H9 (cell line): ENCODE data around the gene OPTC. TPM values are rescaled to one million over a fixed set of nuclear protein-coding genes. Genes with fewer than 3 reads are reported as not detected.

Source experiments
- DNase-seq: peaks from one replicate; pipeline ENCODE4 v3.0.0-alpha.2; 2017
- H2AFZ ChIP-seq: one replicate; pipeline ENCODE4 v1.6.1; 2013; ENCODE audit warnings: mild to moderate bottlenecking, low read length, control low read depth, moderate library complexity
- H2AK5ac ChIP-seq: 2 replicates; pipeline ENCODE4 v1.6.1; 2013; ENCODE audit warnings: low read length, control low read depth, mixed read lengths; ENCODE audit not compliant: insufficient read length
- H2BK120ac ChIP-seq: one replicate; pipeline ENCODE4 v1.6.1; 2013; ENCODE audit warnings: low read depth, mild to moderate bottlenecking, low read length, control low read depth, inconsistent platforms; ENCODE audit not compliant: poor library complexity, severe bottlenecking
- H2BK12ac ChIP-seq: 2 replicates; pipeline ENCODE4 v1.6.1; 2013; ENCODE audit warnings: low read length, control low read depth, mixed read lengths, low read depth; ENCODE audit not compliant: insufficient read length
- H2BK15ac ChIP-seq: 2 replicates; pipeline ENCODE4 v1.6.1; 2013; ENCODE audit warnings: low read depth, low read length, control low read depth
- H2BK20ac ChIP-seq: one replicate; pipeline ENCODE4 v1.6.1; 2013; ENCODE audit warnings: low read depth, mild to moderate bottlenecking, low read length, control low read depth, inconsistent platforms; ENCODE audit not compliant: poor library complexity, severe bottlenecking
- H2BK5ac ChIP-seq: 2 replicates; pipeline ENCODE4 v1.6.1; 2013; ENCODE audit warnings: low read length, control low read depth, mixed read lengths; ENCODE audit not compliant: insufficient read length
- H3K14ac ChIP-seq: 2 replicates; pipeline ENCODE4 v1.6.1; 2013; ENCODE audit warnings: low read length, control low read depth; ENCODE audit not compliant: insufficient read depth
- H3K18ac ChIP-seq: 2 replicates; pipeline ENCODE4 v1.6.1; 2013; ENCODE audit warnings: low read depth, mild to moderate bottlenecking, mixed read lengths, low read length, control low read depth; ENCODE audit not compliant: insufficient read length
- H3K23ac ChIP-seq: 2 replicates; pipeline ENCODE4 v1.6.1; 2013; ENCODE audit warnings: low read length, control low read depth, mixed read lengths, low read depth; ENCODE audit not compliant: insufficient read length
- H3K23me2 ChIP-seq: 2 replicates; pipeline ENCODE4 v1.6.1; 2013; ENCODE audit warnings: low read depth, mild to moderate bottlenecking, mixed read lengths, low read length, control low read depth; ENCODE audit not compliant: insufficient read length, poor library complexity, severe bottlenecking
- H3K27ac ChIP-seq: 2 replicates; pipeline ENCODE4 v1.5.1; 2013; ENCODE audit warnings: low read length, control low read depth, mixed read lengths, low read depth; ENCODE audit not compliant: insufficient read length
- H3K27me3 ChIP-seq: 2 replicates; pipeline ENCODE4 v1.6.1; 2013; ENCODE audit warnings: low read length, control low read depth, inconsistent platforms; ENCODE audit not compliant: insufficient read depth
- H3K4ac ChIP-seq: 2 replicates; pipeline ENCODE4 v1.6.1; 2013; ENCODE audit warnings: low read depth, mild to moderate bottlenecking, control low read depth, inconsistent platforms, low read length, moderate library complexity
- H3K4me1 ChIP-seq: 2 replicates; pipeline ENCODE4 v1.6.1; 2013; ENCODE audit warnings: low read length, control low read depth, inconsistent platforms; ENCODE audit not compliant: insufficient read depth
- H3K4me2 ChIP-seq: 2 replicates; pipeline ENCODE4 v1.6.1; 2013; ENCODE audit warnings: low read length, control low read depth, mixed read lengths; ENCODE audit not compliant: insufficient read length, insufficient read depth
- H3K56ac ChIP-seq: 2 replicates; pipeline ENCODE4 v1.6.1; 2013; ENCODE audit warnings: low read depth, mild to moderate bottlenecking, mixed read lengths, low read length, control low read depth; ENCODE audit not compliant: insufficient read length
- H3K79me1 ChIP-seq: 2 replicates; pipeline ENCODE4 v1.6.1; 2013; ENCODE audit warnings: low read depth, mild to moderate bottlenecking, moderate library complexity, low read length, control low read depth, inconsistent platforms; ENCODE audit not compliant: insufficient read depth, poor library complexity, severe bottlenecking
- H3K79me2 ChIP-seq: 2 replicates; pipeline ENCODE4 v1.6.1; 2013; ENCODE audit warnings: low read length, control low read depth, inconsistent platforms; ENCODE audit not compliant: insufficient read depth
- H3K9ac ChIP-seq: 2 replicates; pipeline ENCODE4 v1.6.1; 2013; ENCODE audit warnings: low read length, control low read depth, mixed read lengths; ENCODE audit not compliant: insufficient read length; ENCODE audit errors: extremely low read depth
- H3K9me3 ChIP-seq: one replicate; pipeline ENCODE4 v1.6.1; 2013; ENCODE audit warnings: low read depth, low read length, inconsistent platforms; ENCODE audit not compliant: control insufficient read depth
- H3T11ph ChIP-seq: one replicate; pipeline ENCODE4 v1.6.1; 2013; ENCODE audit warnings: mild to moderate bottlenecking, low read length, control low read depth, inconsistent platforms
- H4K20me1 ChIP-seq: one replicate; pipeline ENCODE4 v1.6.1; 2013; ENCODE audit not compliant: control insufficient read depth, insufficient read length, insufficient read depth
- H4K5ac ChIP-seq: 2 replicates; pipeline ENCODE4 v1.6.1; 2013; ENCODE audit warnings: low read depth, mild to moderate bottlenecking, mixed read lengths, low read length, control low read depth; ENCODE audit not compliant: insufficient read length
- H4K8ac ChIP-seq: replicated peaks from 2 replicates; pipeline ENCODE4 v1.6.1; 2013; ENCODE audit warnings: low read length, control low read depth, mixed read lengths, low read depth; ENCODE audit not compliant: insufficient read length
- H4K91ac ChIP-seq: 2 replicates; pipeline ENCODE4 v1.6.1; 2013; ENCODE audit warnings: low read depth, mild to moderate bottlenecking, moderate library complexity, mixed read lengths, low read length, control low read depth; ENCODE audit not compliant: insufficient read length
- H3K27ac Mint-ChIP-seq, 3 experiments: 2 replicates in 2 of 3; 3 replicates in 1 of 3; pipeline ENCODE4 v1.8.0; 2020 to 2021; ENCODE audit warnings: mixed read lengths in 3 of 3, mild to moderate bottlenecking in 1 of 3, moderate library complexity in 1 of 3
- H3K27me3 Mint-ChIP-seq: 2 replicates; pipeline ENCODE4 v1.8.0; 2021; ENCODE audit warnings: low read depth, mild to moderate bottlenecking, moderate library complexity, mixed read lengths
- H3K36me3 Mint-ChIP-seq, 3 experiments: 2 replicates in 2 of 3; 3 replicates in 1 of 3; pipeline ENCODE4 v1.8.0; 2020 to 2021; ENCODE audit warnings: low read depth in 3 of 3, mixed read lengths in 3 of 3; ENCODE audit not compliant: insufficient read depth in 1 of 3
- H3K4me1 Mint-ChIP-seq, 2 experiments: 2 replicates each; pipeline ENCODE4 v1.8.0; 2020; ENCODE audit warnings: mixed read lengths in 2 of 2
- H3K4me3 Mint-ChIP-seq, 2 experiments: 2 replicates in 1 of 2; 3 replicates in 1 of 2; pipeline ENCODE4 v1.8.0; 2020 to 2021; ENCODE audit warnings: mild to moderate bottlenecking in 2 of 2, mixed read lengths in 2 of 2, moderate library complexity in 1 of 2
- H3K9me3 Mint-ChIP-seq, 2 experiments: 2 replicates in 1 of 2; 3 replicates in 1 of 2; pipeline ENCODE4 v1.8.0; 2020; ENCODE audit warnings: mild to moderate bottlenecking in 2 of 2, mixed read lengths in 2 of 2, moderate library complexity in 1 of 2
- WGBS: extraction: QIAGEN DNeasy Blood & Tissue Kit; methylation state at CpG from one replicate; pipeline ENCODE4 v1.1.7; 2013; ENCODE audit warnings: missing lambda C conversion rate, low lambda C conversion rate, mixed read lengths; ENCODE audit not compliant: insufficient read length; ENCODE audit errors: extremely low coverage; 5-methylcytosine and 5-hydroxymethylcytosine counted together
- total RNA-seq: library from RNA; stranded (reverse); gene quantifications from 2 replicates; pipeline ENCODE4 v1.2.1, GENCODE V29; 2021
- TF ChIP-seq, protein P1 (sequence below): fragments of 200-600 bp; sonication (generic); conservative IDR thresholded peaks from 3 replicates; pipeline ENCODE4 v1.8.0; 2021; ENCODE audit warnings: antibody characterized with exemption, mild to moderate bottlenecking

OPTC gene
- total RNA-seq, 1 experiment from 2014 or later = 1.1 TPM

DNA sequence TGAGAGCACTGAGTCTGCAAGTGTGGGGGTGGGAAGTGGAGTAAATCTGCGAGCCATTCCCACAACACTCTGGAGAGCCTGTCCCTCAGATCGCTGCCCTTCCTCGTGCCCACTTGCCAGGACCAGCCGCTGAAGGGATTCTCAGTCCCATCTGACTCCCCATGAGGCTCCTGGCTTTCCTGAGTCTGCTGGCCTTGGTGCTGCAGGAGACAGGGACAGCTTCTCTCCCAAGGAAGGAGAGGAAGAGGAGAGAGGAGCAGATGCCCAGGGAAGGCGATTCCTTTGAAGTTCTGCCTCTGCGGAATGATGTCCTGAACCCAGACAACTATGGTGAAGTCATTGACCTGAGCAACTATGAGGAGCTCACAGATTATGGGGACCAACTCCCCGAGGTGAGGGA is 1.9 kb downstream of the OPTC start:
- Histone ChIP-seq H3K56ac (no peak overlapping the region), H3K79me2 (no peaks in the 10 kb centered on the region), H3K23ac (no peak overlapping the region), H4K20me1 (no peaks in the 10 kb centered on the region), H3K9ac (no peak overlapping the region), H3K18ac (no peak overlapping the region), H3K79me1 (no peaks in the 10 kb centered on the region), H3K14ac (no peak overlapping the region), H4K91ac (no peak overlapping the region), H3K4ac (no peak overlapping the region), H3K4me2 (no peak overlapping the region), H2AK5ac (no peak overlapping the region), H2BK12ac (no peak overlapping the region), H2BK120ac (no peak overlapping the region), H2AFZ (no peak overlapping the region), H3T11ph (no peak overlapping the region), H2BK15ac (no peak overlapping the region), H4K8ac (no peak overlapping the region), H4K5ac (no peak overlapping the region), H3K23me2 (no peaks in the 10 kb centered on the region), H3K4me1 (no peaks in the 10 kb centered on the region; the same call in 1 of the 2 replicates), H3K9me3 (no peaks in the 10 kb centered on the region), H2BK20ac (no peak overlapping the region), H3K27me3 (no peaks in the 10 kb centered on the region), H3K27ac (no peak overlapping the region), H2BK5ac (no peak overlapping the region)
- H3K9me3 Mint-ChIP-seq = no peaks in the 10 kb centered on the region
- no peak for DNase-seq
- no peak overlapping the region for H3K4me3 Mint-ChIP-seq
- no peak overlapping the region for H3K27ac Mint-ChIP-seq
- no CpG with 5 or more reads among the region's 7 CpGs for WGBS
- H3K36me3 Mint-ChIP-seq = 0 out of 7 replicates have a peak, but pooled peaks cover 0 to 5% (median 2%) of the 10 kb centered on the region in 3 experiments
- TF ChIP-seq, protein P1, sequence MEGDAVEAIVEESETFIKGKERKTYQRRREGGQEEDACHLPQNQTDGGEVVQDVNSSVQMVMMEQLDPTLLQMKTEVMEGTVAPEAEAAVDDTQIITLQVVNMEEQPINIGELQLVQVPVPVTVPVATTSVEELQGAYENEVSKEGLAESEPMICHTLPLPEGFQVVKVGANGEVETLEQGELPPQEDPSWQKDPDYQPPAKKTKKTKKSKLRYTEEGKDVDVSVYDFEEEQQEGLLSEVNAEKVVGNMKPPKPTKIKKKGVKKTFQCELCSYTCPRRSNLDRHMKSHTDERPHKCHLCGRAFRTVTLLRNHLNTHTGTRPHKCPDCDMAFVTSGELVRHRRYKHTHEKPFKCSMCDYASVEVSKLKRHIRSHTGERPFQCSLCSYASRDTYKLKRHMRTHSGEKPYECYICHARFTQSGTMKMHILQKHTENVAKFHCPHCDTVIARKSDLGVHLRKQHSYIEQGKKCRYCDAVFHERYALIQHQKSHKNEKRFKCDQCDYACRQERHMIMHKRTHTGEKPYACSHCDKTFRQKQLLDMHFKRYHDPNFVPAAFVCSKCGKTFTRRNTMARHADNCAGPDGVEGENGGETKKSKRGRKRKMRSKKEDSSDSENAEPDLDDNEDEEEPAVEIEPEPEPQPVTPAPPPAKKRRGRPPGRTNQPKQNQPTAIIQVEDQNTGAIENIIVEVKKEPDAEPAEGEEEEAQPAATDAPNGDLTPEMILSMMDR = no peak
- peaks cover 10% of the 10 kb centered on the region for H3K27me3 Mint-ChIP-seq
- peaks cover 25 to 35% of the 10 kb centered on the region in 2 experiments for H3K4me1 Mint-ChIP-seq
